Keratinocyte (primary cell): Measurements from ENCODE around the gene SEC14L2. TPM values are rescaled to one million over a fixed set of nuclear protein-coding genes. Genes with fewer than 3 reads are reported as not detected.
A peak's percentile ranks its signal among the peaks of the same experiment; 100 is the strongest.

ENCODE experiments used
- DNase-seq: peaks from one replicate; pipeline ENCODE4 v3.0.0-alpha.2; 2011; ENCODE audit warnings: low read depth, missing footprints, low spot score
- FAIRE-seq: peaks from 2 replicates; lab custom pipeline; 2011; peaks lifted over from hg19 to GRCh38; lab: Jason Lieb, UNC
- H2AFZ ChIP-seq: 2 replicates; pipeline ENCODE4 v1.6.0; 2012; ENCODE audit warnings: low read length, control low read depth, inconsistent platforms; ENCODE audit not compliant: control insufficient read depth
- H3K27ac ChIP-seq: 2 replicates; pipeline ENCODE4 v1.5.1; 2011; ENCODE audit warnings: low read length; ENCODE audit not compliant: control insufficient read depth, insufficient read depth
- H3K27me3 ChIP-seq: 3 replicates; pipeline ENCODE4 v1.6.0; 2011; ENCODE audit warnings: low read length; ENCODE audit not compliant: control insufficient read depth, insufficient read depth; ENCODE audit errors: extremely low read depth
- H3K36me3 ChIP-seq, 2 experiments: 2 replicates in 1 of 2; 3 replicates in 1 of 2; pipeline ENCODE4 v1.5.1; 2011; ENCODE audit warnings: low read length in 2 of 2, mild to moderate bottlenecking in 1 of 2; ENCODE audit not compliant: control insufficient read depth in 2 of 2, insufficient read depth in 2 of 2; ENCODE audit errors: extremely low read depth in 1 of 2
- H3K4me1 ChIP-seq: 3 replicates; pipeline ENCODE4 v1.5.1; 2011; ENCODE audit warnings: low read length; ENCODE audit not compliant: control insufficient read depth, insufficient read depth; ENCODE audit errors: extremely low read depth
- H3K4me2 ChIP-seq: 3 replicates; pipeline ENCODE4 v1.6.0; 2011; ENCODE audit warnings: low read depth, low read length; ENCODE audit not compliant: control insufficient read depth, insufficient read depth; ENCODE audit errors: extremely low read depth
- H3K4me3 ChIP-seq, 3 experiments: fragments of 200-600 bp in 1 of 3; sonication (generic) in 1 of 3; 2 replicates in 2 of 3; 3 replicates in 1 of 3; pipeline ENCODE4 v1.5.1; 2011 to 2016; ENCODE audit warnings: low read length in 3 of 3, mild to moderate bottlenecking in 3 of 3, control low read depth in 2 of 3, inconsistent platforms in 1 of 3, low read depth in 1 of 3, mixed read lengths in 1 of 3, mixed run types in 1 of 3, moderate library complexity in 1 of 3; ENCODE audit not compliant: control insufficient read depth in 2 of 3, insufficient read depth in 2 of 3; ENCODE audit errors: extremely low read depth in 1 of 3
- H3K79me2 ChIP-seq: 2 replicates; pipeline ENCODE4 v1.6.0; 2012; ENCODE audit warnings: low read length; ENCODE audit not compliant: control insufficient read depth, insufficient read depth
- H3K9ac ChIP-seq: 3 replicates; pipeline ENCODE4 v1.6.0; 2011; ENCODE audit warnings: low read length; ENCODE audit not compliant: control insufficient read depth, insufficient read depth; ENCODE audit errors: extremely low read depth
- H3K9me1 ChIP-seq: 3 replicates; pipeline ENCODE4 v1.6.0; 2011; ENCODE audit warnings: low read length; ENCODE audit not compliant: control insufficient read depth, insufficient read depth; ENCODE audit errors: extremely low read depth
- H3K9me3 ChIP-seq: 2 replicates; pipeline ENCODE4 v1.5.1; 2012; ENCODE audit warnings: low read depth, low read length; ENCODE audit not compliant: control insufficient read depth
- H4K20me1 ChIP-seq: 3 replicates; pipeline ENCODE4 v1.6.0; 2011; ENCODE audit warnings: low read length; ENCODE audit not compliant: control insufficient read depth, insufficient read depth; ENCODE audit errors: extremely low read depth
- CTCF ChIP-seq, 3 experiments: IDR thresholded peaks in 1 of 3; conservative IDR thresholded peaks in 1 of 3; optimal IDR thresholded peaks in 1 of 3; 2 replicates in 2 of 3; 3 replicates in 1 of 3; pipeline versions ENCODE3 to v1.5.1; 2011; ENCODE audit warnings: low read length in 3 of 3, mild to moderate bottlenecking in 3 of 3, moderate library complexity in 2 of 3, control low read depth in 1 of 3, inconsistent platforms in 1 of 3; ENCODE audit not compliant: insufficient read depth in 2 of 3; ENCODE audit errors: extremely low read depth in 1 of 3
- EZH2 ChIP-seq: IDR thresholded peaks from one replicate; pipeline ENCODE4 v1.6.1; 2012; ENCODE audit warnings: inconsistent platforms, mild to moderate bottlenecking, low read length, moderate library complexity
- dilution Hi-C: fragments of 300-500 bp; cut with MboI; formaldehyde crosslinking; loops from one replicate; pipeline ENCODE4 v1.7.0; 2020; ENCODE audit warnings: low sequenced_read_pairs; ENCODE audit not compliant: extremely low pct_ligation_motif_present
- polyA plus RNA-seq, 5 experiments: library from polyadenylated mRNA; depleted of rRNA in 3 of 5; stranded (reverse) in 3 of 5; stranded (forward) in 1 of 5; unstranded in 1 of 5; fragments of >200 nt; gene quantifications; 1 replicate in 1 of 5; 2 replicates in 3 of 5; 3 replicates in 1 of 5; pipeline versions ENCODE4 v1.2.1 to v1.2.3, GENCODE V29; 2011 to 2012; ENCODE audit warnings: missing spikeins in 2 of 5, low read depth in 1 of 5, low replicate concordance in 1 of 5

The SEC14L2 gene
- polyA plus RNA-seq, 1 donor (not counting 4 experiments of a cell fraction or from before 2014, with no cell fraction given): 103 TPM

DNA sequence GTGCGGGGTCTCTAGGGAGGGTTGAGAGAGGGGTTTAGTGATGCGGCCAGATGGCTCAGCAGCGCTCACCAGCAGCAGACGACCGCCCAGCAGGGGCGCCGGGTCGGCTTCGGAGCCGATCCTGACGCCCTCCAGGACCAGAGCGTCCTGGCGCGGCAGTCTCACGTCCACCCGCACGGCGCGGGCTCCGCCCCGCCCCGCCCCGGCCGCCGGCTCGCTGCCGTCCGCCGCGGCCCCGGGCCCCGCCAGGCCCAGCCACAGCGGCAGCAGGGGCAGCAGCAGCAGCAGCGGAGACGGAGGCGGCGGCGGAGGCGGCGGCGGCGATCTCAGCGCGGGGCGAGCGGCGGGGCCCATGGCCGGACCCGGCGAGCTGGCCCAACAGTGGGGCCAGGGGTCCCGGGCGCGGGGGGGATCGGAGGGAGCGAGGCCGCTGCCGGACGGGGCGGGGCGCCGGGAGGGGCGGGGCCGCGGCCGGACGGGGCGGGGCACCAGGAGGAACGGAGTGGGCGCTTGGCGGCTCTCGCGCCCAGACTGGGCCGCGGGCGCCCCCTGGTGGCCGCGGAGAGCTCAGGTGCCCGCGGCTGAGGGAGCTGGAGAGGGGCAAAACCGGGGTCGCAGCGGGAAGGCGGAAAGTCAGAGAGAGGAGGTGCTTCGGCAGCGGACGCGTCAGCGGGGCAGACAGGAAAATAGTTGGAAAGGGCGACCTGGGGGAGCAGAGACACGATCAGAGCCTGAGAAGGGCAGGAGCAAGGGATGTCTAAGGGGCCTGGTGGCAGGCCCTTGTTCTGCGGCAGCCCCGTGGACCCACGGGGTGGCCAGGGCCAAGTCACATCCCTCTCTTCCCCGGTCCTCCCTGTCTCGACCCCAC lies 9.6 kb upstream of the SEC14L2 start, which contains the start of gene RNF215:
RNF215 (minus strand) TSS at position 452 of the 868 bp plus-strand sequence; CDS start at position 354, 98 bp downstream.
- H3K79me2 ChIP-seq: no peaks in the 10 kb centered on the region
- no peak for FAIRE-seq
- H3K27me3 ChIP-seq: no peaks in the 10 kb centered on the region
- dilution Hi-C loops: no loop called here
- peak within 1 kb of the TSS; percentile 4 for H3K27ac ChIP-seq
- no peaks in the 10 kb centered on the region for H4K20me1 ChIP-seq
- H3K4me1 ChIP-seq: peaks cover 8% of the 10 kb centered on the region
- H3K36me3 ChIP-seq: peaks cover 0 to 10% of the 10 kb centered on the region in 2 experiments
- H3K9ac ChIP-seq: peak within 1 kb of the TSS; percentile 66
- peak within 1 kb of the TSS; percentile 82 for H2AFZ ChIP-seq
- peak within 1 kb of the TSS; percentile 76 for H3K4me2 ChIP-seq
- H3K9me3 ChIP-seq: no peaks in the 10 kb centered on the region
- TF ChIP-seq EZH2: no peak
- peak; percentile 54 to 88 (median 69) for TF ChIP-seq CTCF (optimal IDR thresholded peaks at IDR 0.05 in 1 of 3, IDR thresholded peaks at IDR 0.05 in 1 of 3, conservative IDR thresholded peaks at IDR 0.05 in 1 of 3; ENCODE audit: extremely low read depth in 1 of 3, insufficient read depth in 2 of 3, low read length in 3 of 3)
- no peak for DNase-seq
- H3K9me1 ChIP-seq: no peaks in the 10 kb centered on the region
- peak within 1 kb of the TSS; percentile 58 to 72 (median 62) for H3K4me3 ChIP-seq

DNA sequence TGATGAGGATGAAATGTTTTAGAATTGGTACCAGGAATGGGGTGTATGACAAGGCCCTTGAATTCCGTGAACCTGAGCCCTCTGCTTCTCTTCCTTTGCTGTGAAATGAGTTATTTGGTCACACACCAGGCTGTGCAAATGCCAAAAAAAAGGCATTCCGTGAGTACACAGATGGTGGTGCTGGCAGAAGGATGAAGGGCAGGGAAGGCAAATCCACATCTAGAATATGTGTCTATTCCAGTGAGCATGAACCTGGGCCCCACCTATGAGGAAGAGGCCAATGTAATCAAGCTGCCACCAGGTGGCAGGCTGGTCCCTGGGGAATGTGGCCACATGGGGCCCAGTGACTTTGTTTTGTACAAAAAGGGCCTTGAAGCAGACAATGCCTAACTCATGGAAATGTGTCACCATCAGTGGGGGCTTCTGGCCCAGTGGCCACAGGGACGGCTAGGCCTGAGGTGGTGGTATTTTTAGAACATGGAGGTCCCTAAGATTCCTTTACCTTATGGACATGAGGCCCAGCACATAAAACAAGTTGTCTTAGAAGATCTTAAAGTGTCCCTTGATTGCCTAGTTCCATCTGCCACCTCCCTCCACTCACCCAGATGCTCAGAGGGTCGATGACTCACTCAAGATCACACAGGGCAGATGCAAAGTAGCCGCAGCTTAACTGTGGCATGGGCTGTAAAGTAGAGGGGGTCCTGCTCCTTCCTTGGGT lies 5.7 kb upstream of the SEC14L2 start:
- dilution Hi-C loops: no loop called here
- H3K4me3 ChIP-seq: no peak overlapping the region
- no peaks in the 10 kb centered on the region for H3K9me1 ChIP-seq
- H3K4me1 ChIP-seq: peaks cover 8% of the 10 kb centered on the region
- no peaks in the 10 kb centered on the region for H4K20me1 ChIP-seq
- H3K4me2 ChIP-seq: no peak overlapping the region
- no peak overlapping the region for H3K9ac ChIP-seq
- no peaks in the 10 kb centered on the region for H3K27me3 ChIP-seq
- no peak for TF ChIP-seq EZH2
- peak; percentile 84 to 98 (median 90) for TF ChIP-seq CTCF (optimal IDR thresholded peaks at IDR 0.05 in 1 of 3, IDR thresholded peaks at IDR 0.05 in 1 of 3, conservative IDR thresholded peaks at IDR 0.05 in 1 of 3; ENCODE audit: extremely low read depth in 1 of 3, insufficient read depth in 2 of 3, low read length in 3 of 3)
- no peak overlapping the region for H3K27ac ChIP-seq
- H3K79me2 ChIP-seq: no peaks in the 10 kb centered on the region
- peak; percentile 90 for FAIRE-seq
- H2AFZ ChIP-seq: peak overlapping the region; percentile 12
- no peaks in the 10 kb centered on the region for H3K9me3 ChIP-seq
- DNase-seq: no peak
- no peaks in the 10 kb centered on the region for H3K36me3 ChIP-seq
